Measurements from ENCODE around the gene ZC3H4.

DNA sequence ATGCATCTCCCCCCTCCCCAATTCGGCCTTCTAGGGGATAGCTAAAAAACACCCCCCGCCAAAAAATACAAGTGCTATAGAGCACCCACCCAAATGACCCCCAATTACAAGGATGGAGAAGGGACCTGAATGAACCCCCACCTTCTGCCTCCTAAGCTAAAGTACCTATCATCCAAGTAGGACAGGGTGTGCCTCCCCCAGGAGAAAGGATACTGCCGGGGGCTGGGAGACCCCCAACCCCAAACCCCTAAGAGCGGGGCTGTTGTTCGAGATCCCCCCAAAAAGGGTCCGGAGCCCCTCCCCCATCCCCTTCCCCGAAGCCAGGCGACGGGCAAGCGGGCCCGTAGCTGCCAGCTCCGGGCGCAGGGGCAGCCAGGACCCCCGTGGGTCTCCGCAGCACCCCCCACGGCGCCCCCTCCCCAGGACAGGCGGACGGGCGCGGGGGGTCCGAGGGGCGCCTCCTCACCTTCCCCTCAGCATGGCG, 1.9 kb downstream of the ZC3H4 start:
- TF ChIP-seq, protein P1, sequence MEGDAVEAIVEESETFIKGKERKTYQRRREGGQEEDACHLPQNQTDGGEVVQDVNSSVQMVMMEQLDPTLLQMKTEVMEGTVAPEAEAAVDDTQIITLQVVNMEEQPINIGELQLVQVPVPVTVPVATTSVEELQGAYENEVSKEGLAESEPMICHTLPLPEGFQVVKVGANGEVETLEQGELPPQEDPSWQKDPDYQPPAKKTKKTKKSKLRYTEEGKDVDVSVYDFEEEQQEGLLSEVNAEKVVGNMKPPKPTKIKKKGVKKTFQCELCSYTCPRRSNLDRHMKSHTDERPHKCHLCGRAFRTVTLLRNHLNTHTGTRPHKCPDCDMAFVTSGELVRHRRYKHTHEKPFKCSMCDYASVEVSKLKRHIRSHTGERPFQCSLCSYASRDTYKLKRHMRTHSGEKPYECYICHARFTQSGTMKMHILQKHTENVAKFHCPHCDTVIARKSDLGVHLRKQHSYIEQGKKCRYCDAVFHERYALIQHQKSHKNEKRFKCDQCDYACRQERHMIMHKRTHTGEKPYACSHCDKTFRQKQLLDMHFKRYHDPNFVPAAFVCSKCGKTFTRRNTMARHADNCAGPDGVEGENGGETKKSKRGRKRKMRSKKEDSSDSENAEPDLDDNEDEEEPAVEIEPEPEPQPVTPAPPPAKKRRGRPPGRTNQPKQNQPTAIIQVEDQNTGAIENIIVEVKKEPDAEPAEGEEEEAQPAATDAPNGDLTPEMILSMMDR (conservative IDR thresholded peaks at IDR 0.05), result no peak
- TF ChIP-seq EZH2 (IDR thresholded peaks at IDR 0.05; ENCODE audit: low read depth), result no peak

Measured in PC-9 (cell line).